Renal cortical epithelial cell (primary cell): ENCODE measurements around the gene OAS1. TPM values are rescaled to one million over a fixed set of nuclear protein-coding genes. Genes with fewer than 3 reads are reported as not detected.

ENCODE experiments used
- DNase-seq: peaks from one replicate; pipeline ENCODE4 v3.0.0-alpha.2; 2011; ENCODE audit warnings: low read depth
- total RNA-seq: library from RNA; depleted of rRNA; stranded (reverse); fragments of >200 nt; gene quantifications from 2 replicates; pipeline ENCODE4 v1.2.3, GENCODE V29; 2014

OAS1 gene
- total RNA-seq, 1 donor from 2014 or later = 3.7 TPM

DNA sequence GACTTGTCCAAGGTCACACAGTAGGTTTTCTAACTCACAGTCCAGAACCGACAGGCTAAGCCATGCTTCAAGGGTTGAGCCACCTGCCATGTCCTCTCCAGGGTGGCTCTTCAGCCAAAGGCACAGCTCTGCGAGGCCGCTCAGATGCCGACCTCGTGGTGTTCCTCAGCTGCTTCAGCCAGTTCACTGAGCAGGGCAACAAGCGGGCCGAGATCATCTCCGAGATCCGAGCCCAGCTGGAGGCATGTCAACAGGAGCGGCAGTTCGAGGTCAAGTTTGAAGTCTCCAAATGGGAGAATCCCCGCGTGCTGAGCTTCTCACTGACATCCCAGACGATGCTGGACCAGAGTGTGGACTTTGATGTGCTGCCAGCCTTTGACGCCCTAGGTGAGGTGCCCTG lies 58.9 kb downstream of the OAS1 start:
- DNase-seq = no peak

DNA sequence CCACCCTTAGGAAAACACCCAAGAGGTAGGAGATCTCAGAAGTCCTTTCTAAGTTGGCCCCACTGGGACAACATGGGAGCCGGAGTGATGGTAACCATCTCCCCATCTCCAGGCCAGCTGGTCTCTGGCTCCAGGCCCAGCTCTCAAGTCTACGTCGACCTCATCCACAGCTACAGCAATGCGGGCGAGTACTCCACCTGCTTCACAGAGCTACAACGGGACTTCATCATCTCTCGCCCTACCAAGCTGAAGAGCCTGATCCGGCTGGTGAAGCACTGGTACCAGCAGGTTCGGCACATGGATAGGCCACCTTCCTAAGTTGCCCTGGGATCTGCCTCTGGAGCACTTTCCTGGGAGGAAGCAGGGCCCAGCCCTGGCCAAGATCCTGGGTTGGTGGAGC lies 60.5 kb downstream of the OAS1 start:
- DNase-seq = no peak

DNA sequence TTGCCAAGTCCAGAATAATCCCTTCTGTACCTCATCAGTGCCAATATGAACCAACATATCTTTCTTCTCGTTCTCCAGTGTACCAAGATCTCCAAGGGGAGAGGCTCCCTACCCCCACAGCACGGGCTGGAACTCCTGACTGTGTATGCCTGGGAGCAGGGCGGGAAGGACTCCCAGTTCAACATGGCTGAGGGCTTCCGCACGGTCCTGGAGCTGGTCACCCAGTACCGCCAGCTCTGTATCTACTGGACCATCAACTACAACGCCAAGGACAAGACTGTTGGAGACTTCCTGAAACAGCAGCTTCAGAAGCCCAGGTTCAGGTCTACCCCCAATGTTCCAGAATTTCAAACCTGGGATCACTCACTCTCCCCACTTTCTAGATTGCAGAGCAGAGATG lies 61.1 kb downstream of the OAS1 start:
- no peak for DNase-seq

Other genes with a start within 250 kb of the OAS1 start
- gene RPH3A, start 115.2 kb upstream of the OAS1 start, total RNA-seq = not detected in 2 replicates
- 7.1 and 24.7 TPM in 2 replicates for gene OAS3, start 31.5 kb downstream of the OAS1 start, total RNA-seq
- gene OAS2, start 71.6 kb downstream of the OAS1 start, total RNA-seq = 0.30 and 3.8 TPM in 2 replicates
- 0.35 TPM in 1 of 2 replicates, not detected in the other for gene DTX1, start 149.8 kb downstream of the OAS1 start, total RNA-seq
- gene RASAL1, start 228.8 kb downstream of the OAS1 start, total RNA-seq = 16.3 and 36.5 TPM in 2 replicates
- gene CFAP73, start 242.8 kb downstream of the OAS1 start, total RNA-seq = 0.25 TPM in 1 of 2 replicates, not detected in the other